Lower leg skin (tissue), 3 donors: Measurements from ENCODE around the gene ADGRG7.

Experiments used
- POLR2A ChIP-seq, 2 donors: fragments of 450-650 bp; IDR thresholded peaks; one replicate each; pipeline ENCODE4 v1.6.1; 2016 to 2017; ENCODE audit warnings: antibody characterized with exemption in 2 of 2, mild to moderate bottlenecking in 1 of 2, moderate library complexity in 1 of 2
- TF ChIP-seq, protein P1 (sequence below), 3 donors: fragments of 450-650 bp; IDR thresholded peaks; one replicate each; pipeline ENCODE4 v1.5.1; 2016; ENCODE audit warnings: antibody characterized with exemption in 3 of 3, mild to moderate bottlenecking in 3 of 3, moderate library complexity in 2 of 3

DNA sequence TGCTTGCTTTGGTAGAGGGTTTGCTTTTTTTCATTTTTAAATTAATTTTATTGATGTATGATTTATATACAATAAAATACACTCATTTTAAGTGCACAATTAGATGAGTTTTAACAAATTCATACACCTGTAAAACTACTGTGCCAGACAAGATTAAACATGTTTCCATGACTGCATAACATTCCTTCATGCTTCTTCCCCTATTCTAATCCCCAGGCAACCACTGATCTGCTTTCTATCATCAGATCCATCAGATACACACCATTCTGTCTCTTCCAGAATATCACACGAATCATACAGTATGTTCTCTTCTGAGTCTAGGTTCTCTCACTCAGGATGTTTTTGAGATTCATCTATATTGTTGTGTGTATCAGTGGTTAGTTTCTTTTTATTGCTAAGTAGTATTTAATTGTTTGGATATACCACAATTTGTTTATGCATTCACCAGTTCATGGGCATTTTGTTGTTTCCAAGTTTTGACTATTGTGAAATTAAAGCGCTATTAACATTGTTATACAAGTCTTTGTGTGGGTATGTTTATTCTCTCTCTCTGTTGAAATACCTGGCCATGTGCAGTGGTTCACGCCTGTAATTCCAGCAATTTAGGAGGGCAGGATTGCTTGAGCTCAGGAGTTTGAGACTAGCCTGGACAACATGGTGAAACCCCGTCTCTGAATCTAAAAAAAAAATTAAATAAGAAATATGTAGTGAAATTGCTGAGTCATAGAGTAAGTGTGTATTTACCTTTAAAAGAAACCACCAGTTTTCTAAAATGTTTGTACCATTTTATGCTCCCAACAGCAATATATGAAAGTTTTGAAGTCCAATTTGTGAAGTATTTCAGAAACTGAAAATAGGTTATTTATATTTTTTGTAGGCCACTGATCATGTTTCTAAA is 92.9 kb downstream of the ADGRG7 start:
- TF ChIP-seq, protein P1, sequence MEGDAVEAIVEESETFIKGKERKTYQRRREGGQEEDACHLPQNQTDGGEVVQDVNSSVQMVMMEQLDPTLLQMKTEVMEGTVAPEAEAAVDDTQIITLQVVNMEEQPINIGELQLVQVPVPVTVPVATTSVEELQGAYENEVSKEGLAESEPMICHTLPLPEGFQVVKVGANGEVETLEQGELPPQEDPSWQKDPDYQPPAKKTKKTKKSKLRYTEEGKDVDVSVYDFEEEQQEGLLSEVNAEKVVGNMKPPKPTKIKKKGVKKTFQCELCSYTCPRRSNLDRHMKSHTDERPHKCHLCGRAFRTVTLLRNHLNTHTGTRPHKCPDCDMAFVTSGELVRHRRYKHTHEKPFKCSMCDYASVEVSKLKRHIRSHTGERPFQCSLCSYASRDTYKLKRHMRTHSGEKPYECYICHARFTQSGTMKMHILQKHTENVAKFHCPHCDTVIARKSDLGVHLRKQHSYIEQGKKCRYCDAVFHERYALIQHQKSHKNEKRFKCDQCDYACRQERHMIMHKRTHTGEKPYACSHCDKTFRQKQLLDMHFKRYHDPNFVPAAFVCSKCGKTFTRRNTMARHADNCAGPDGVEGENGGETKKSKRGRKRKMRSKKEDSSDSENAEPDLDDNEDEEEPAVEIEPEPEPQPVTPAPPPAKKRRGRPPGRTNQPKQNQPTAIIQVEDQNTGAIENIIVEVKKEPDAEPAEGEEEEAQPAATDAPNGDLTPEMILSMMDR (IDR thresholded peaks at IDR 0.05) = no peak
- no peak for TF ChIP-seq POLR2A (IDR thresholded peaks at IDR 0.05)
